Endothelial cell (in vitro differentiated cells): ENCODE data around the gene UBTD2. TPM values are rescaled to one million over a fixed set of nuclear protein-coding genes. Genes with fewer than 3 reads are reported as not detected.
A peak's percentile ranks its signal among the peaks of the same experiment; 100 is the strongest.

Experiments used
- DNase-seq: peaks from one replicate; pipeline ENCODE4 v3.0.0; 2021; ENCODE audit warnings: low spot score
- H3K27ac Mint-ChIP-seq: one replicate; pipeline ENCODE4 v1.8.0; 2021; ENCODE audit warnings: mixed read lengths, inconsistent platforms; ENCODE audit not compliant: unreplicated experiment
- H3K27me3 Mint-ChIP-seq: one replicate; pipeline ENCODE4 v1.8.0; 2021; ENCODE audit warnings: mild to moderate bottlenecking, moderate library complexity, mixed read lengths, inconsistent platforms; ENCODE audit not compliant: unreplicated experiment
- H3K36me3 Mint-ChIP-seq: one replicate; pipeline ENCODE4 v1.8.0; 2021; ENCODE audit warnings: mild to moderate bottlenecking, low read depth, mixed read lengths, inconsistent platforms; ENCODE audit not compliant: unreplicated experiment
- H3K4me1 Mint-ChIP-seq: one replicate; pipeline ENCODE4 v1.8.0; 2021; ENCODE audit warnings: mild to moderate bottlenecking, mixed read lengths, inconsistent platforms; ENCODE audit not compliant: unreplicated experiment
- H3K4me3 Mint-ChIP-seq: one replicate; pipeline ENCODE4 v1.8.0; 2021; ENCODE audit warnings: mild to moderate bottlenecking, mixed read lengths, inconsistent platforms; ENCODE audit not compliant: unreplicated experiment
- H3K9me3 Mint-ChIP-seq: one replicate; pipeline ENCODE4 v1.8.0; 2021; ENCODE audit warnings: mixed read lengths, inconsistent platforms; ENCODE audit not compliant: unreplicated experiment
- total RNA-seq: library from RNA; stranded (reverse); fragmentation: NEBNext Ultra II Directional; extraction: Animal tissue kit (Norgen Biotek cat#: 25700); gene quantifications from one replicate; pipeline ENCODE4 v1.2.1, GENCODE V29; 2021; ENCODE audit not compliant: unreplicated experiment
- TF ChIP-seq, protein P1 (sequence below): fragments of 200-600 bp; sonication (generic); IDR thresholded peaks from one replicate; pipeline ENCODE4 v1.5.0; 2021; ENCODE audit warnings: antibody characterized with exemption; ENCODE audit not compliant: unreplicated experiment

UBTD2 gene
- total RNA-seq, 1 donor from 2014 or later = 38.8 TPM

DNA sequence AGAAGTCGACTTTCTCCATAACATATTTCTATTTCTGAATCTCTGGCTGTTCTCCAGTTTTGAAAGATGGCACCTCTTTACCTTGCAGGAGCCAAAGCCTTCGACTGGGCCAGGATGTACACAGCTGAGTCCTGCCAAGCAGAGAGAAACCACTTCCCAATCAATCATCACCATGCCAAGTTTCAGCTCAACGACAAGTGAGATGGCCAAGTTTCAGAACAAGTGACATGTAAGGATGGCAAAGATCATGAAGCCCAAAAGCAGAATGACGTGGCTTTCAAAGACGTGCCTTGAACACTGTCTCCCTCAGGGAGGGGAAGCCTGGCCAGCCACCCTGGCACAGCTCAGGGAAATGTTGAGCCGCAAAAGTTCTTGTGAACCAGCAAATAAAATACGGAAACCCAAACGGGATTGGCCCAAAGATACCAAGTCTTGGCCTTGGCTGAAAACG lies 113.3 kb downstream of the UBTD2 start:
- DNase-seq = no peak
- Mint-ChIP-seq H3K27ac (no peak overlapping the region), H3K4me3 (no peak overlapping the region), H3K36me3 (peaks cover 16% of the 10 kb centered on the region), H3K4me1 (peaks cover 30% of the 10 kb centered on the region), H3K9me3 (no peaks in the 10 kb centered on the region), H3K27me3 (peaks cover 7% of the 10 kb centered on the region)
- TF ChIP-seq, protein P1, sequence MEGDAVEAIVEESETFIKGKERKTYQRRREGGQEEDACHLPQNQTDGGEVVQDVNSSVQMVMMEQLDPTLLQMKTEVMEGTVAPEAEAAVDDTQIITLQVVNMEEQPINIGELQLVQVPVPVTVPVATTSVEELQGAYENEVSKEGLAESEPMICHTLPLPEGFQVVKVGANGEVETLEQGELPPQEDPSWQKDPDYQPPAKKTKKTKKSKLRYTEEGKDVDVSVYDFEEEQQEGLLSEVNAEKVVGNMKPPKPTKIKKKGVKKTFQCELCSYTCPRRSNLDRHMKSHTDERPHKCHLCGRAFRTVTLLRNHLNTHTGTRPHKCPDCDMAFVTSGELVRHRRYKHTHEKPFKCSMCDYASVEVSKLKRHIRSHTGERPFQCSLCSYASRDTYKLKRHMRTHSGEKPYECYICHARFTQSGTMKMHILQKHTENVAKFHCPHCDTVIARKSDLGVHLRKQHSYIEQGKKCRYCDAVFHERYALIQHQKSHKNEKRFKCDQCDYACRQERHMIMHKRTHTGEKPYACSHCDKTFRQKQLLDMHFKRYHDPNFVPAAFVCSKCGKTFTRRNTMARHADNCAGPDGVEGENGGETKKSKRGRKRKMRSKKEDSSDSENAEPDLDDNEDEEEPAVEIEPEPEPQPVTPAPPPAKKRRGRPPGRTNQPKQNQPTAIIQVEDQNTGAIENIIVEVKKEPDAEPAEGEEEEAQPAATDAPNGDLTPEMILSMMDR = no peak

DNA sequence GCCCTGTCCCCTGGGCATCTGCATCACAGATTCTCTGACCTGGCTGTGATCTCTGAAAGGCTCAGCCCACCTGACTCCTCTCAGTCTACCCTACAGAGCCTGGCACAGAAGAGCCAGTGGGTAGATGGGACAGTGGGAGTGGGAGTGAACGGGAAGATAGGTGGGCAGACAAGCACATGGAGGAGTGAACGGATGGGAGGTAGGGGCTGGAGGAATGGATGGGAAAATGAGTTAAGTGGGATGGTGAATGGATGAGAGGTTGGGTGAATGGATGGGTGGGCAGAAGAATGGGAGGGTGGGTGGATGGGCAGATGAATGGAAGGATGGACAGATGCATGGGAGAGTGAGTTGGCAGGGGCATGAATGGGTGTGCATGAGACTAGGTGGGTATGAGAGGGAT lies 114.3 kb downstream of the UBTD2 start:
- Mint-ChIP-seq H3K27ac (no peak overlapping the region), H3K4me3 (peak overlapping the region; percentile 25), H3K9me3 (no peaks in the 10 kb centered on the region), H3K4me1 (peaks cover 22% of the 10 kb centered on the region), H3K27me3 (peaks cover 7% of the 10 kb centered on the region), H3K36me3 (peaks cover 16% of the 10 kb centered on the region)
- TF ChIP-seq, protein P1 = no peak
- no peak for DNase-seq

DNA sequence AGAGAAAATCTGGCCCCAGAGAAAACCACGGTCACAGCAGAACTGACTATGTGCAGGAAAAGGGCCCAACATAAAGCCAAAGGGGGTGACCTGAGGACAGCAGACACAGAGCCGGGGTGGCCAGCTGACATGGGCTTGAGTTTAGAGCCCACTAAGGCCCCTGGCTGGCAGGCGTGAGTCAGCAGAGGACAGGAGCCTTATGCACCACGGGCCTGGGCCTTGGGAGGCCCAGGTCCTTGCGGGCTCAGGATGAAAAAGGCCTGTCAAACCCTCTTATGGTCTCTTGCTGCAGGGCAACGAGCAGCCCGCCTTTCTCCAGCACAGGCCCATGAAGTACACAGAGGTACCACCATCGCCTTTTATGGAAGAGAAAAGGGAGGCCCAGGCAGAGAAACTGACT lies 115.3 kb downstream of the UBTD2 start:
- DNase-seq = no peak
- Mint-ChIP-seq H3K4me1 (peaks cover 14% of the 10 kb centered on the region), H3K27me3 (peaks cover 3% of the 10 kb centered on the region), H3K27ac (no peak overlapping the region), H3K9me3 (no peaks in the 10 kb centered on the region), H3K4me3 (no peak overlapping the region), H3K36me3 (peaks cover 11% of the 10 kb centered on the region)
- TF ChIP-seq, protein P1 = no peak

DNA sequence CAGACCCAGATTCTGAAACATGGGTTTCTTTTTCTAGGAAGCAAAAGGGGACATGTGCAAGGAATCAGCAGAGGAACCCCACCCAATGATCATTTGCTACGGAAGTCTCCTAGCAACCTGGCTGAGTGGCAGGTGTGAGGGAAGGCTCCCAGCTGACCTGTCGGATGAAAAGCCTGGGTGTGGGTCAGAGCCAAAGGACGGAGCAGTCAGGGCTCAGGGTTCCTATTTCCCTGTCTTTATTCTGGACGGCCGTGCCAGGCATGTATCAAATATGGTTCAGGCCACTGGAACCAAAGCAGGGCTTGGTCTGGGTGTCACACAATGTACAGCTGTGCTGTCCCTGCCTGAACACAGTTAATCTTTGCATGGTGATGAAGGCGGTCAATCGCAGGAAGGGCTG lies 115.7 kb downstream of the UBTD2 start:
- no peak for DNase-seq
- Mint-ChIP-seq H3K27me3 (peaks cover 3% of the 10 kb centered on the region), H3K9me3 (no peaks in the 10 kb centered on the region), H3K27ac (no peak overlapping the region), H3K36me3 (peaks cover 8% of the 10 kb centered on the region), H3K4me1 (peaks cover 11% of the 10 kb centered on the region), H3K4me3 (no peak overlapping the region)
- TF ChIP-seq, protein P1 = no peak

DNA sequence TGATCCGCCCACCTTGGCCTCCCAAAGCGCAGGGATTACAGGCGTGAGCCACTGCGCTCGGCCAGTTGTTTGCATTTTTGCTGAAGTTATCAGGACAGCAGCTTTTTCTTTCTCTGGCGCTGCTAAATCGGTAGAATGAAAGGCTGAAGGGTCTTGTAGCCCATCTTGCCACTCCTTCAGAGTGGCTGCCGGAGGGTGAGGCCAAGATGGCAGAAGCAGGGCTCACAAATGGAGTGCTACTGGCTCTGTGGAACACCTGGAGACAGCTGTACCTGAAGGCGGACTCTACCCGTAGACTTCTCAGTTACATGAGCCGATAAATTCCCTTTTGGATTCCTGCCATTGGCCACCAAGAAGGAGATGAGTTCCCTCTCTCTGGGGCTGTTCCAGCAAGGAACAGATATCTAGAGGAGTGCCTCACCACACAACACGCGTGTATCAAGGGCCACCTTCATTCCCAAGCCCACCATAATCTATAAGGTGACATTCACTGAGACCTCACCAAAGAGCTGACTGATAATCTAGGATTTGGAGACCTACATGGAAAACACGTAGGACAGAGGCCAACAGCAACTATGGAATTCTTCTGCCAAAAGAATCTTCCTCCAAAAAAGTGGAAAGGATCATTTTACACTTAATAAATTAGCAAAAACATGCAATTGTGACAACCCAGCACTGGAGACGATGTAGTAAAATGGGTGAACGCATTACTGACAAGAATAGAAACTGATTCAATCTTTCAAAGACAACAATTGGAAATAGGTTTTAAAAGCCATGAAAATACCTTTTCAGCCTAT lies 117.3 kb downstream of the UBTD2 start:
- Mint-ChIP-seq H3K36me3 (peaks cover 12% of the 10 kb centered on the region), H3K4me1 (peaks cover 15% of the 10 kb centered on the region), H3K27ac (no peak overlapping the region), H3K27me3 (peaks cover 5% of the 10 kb centered on the region), H3K4me3 (no peak overlapping the region), H3K9me3 (no peaks in the 10 kb centered on the region)
- TF ChIP-seq, protein P1 = no peak
- DNase-seq = no peak
